H1 (cell line): ENCODE measurements around the gene TTBK2. TPM values are rescaled to one million over a fixed set of nuclear protein-coding genes. Genes with fewer than 3 reads are reported as not detected.
A peak's percentile ranks its signal among the peaks of the same experiment; 100 is the strongest.

Source experiments
- CTCF ChIA-PET: fragments of 300-600 bp; sonication (Branson Sonifier 250); formaldehyde crosslinking; loops from one replicate; lab custom pipeline; 2021; ENCODE audit not compliant: partially characterized antibody; lab: Charles Lee
- POLR2A ChIA-PET: fragments of 300-600 bp; sonication (Branson Sonifier 250); formaldehyde crosslinking; loops from one replicate; lab custom pipeline; 2021; ENCODE audit warnings: inconsistent platforms; ENCODE audit not compliant: partially characterized antibody; lab: Charles Lee
- DNase-seq, 2 experiments: peaks; one replicate each; pipeline versions ENCODE4 v3.0.0 to v3.0.0-alpha.2; 2010 to 2022; ENCODE audit warnings: low spot score in 2 of 2, low read depth in 1 of 2, mixed read lengths in 1 of 2
- FAIRE-seq: peaks from 2 replicates; lab custom pipeline; 2011; peaks lifted over from hg19 to GRCh38; lab: Jason Lieb, UNC
- H2AFZ ChIP-seq: 2 replicates; pipeline ENCODE4 v1.8.1; 2012; ENCODE audit warnings: low read length, inconsistent platforms
- H2AK5ac ChIP-seq: 2 replicates; pipeline ENCODE4 v1.6.1; 2013; ENCODE audit warnings: low read depth, low read length
- H2BK120ac ChIP-seq: replicated peaks from 2 replicates; pipeline ENCODE3; 2013; ENCODE audit warnings: low read depth, low read length, inconsistent platforms
- H2BK12ac ChIP-seq: 2 replicates; pipeline ENCODE4 v1.6.1; 2013; ENCODE audit warnings: low read depth, low read length
- H2BK15ac ChIP-seq: 2 replicates; pipeline ENCODE4 v1.6.1; 2013; ENCODE audit warnings: low read length
- H2BK20ac ChIP-seq: 2 replicates; pipeline ENCODE4 v1.6.1; 2013; ENCODE audit warnings: low read length
- H2BK5ac ChIP-seq: 2 replicates; pipeline ENCODE4 v1.6.1; 2013; ENCODE audit warnings: low read depth, low read length
- H3K14ac ChIP-seq: 2 replicates; pipeline ENCODE4 v1.6.1; 2013; ENCODE audit warnings: inconsistent platforms; ENCODE audit not compliant: insufficient read length
- H3K18ac ChIP-seq: 2 replicates; pipeline ENCODE4 v1.6.1; 2013; ENCODE audit warnings: low read length; ENCODE audit errors: extremely low read depth
- H3K23ac ChIP-seq: 2 replicates; pipeline ENCODE4 v1.6.1; 2013; ENCODE audit warnings: inconsistent platforms; ENCODE audit not compliant: insufficient read length
- H3K23me2 ChIP-seq: 2 replicates; pipeline ENCODE4 v1.6.1; 2013; ENCODE audit warnings: low read depth, low read length
- H3K27ac ChIP-seq: 2 replicates; pipeline ENCODE4 v1.6.1; 2011; ENCODE audit warnings: low read depth, low read length, inconsistent platforms
- H3K27me3 ChIP-seq, 4 experiments: replicated peaks in 1 of 4; 1 replicate in 1 of 4; 2 replicates in 3 of 4; pipeline versions ENCODE4 v1.6.1 to v1.8.1; 2011 to 2013; ENCODE audit warnings: low read length in 3 of 4, mild to moderate bottlenecking in 3 of 4, inconsistent platforms in 2 of 4, mixed read lengths in 2 of 4, moderate library complexity in 1 of 4; ENCODE audit not compliant: control insufficient read depth in 3 of 4, insufficient read depth in 3 of 4; ENCODE audit errors: extremely low read depth in 1 of 4
- H3K36me3 ChIP-seq, 4 experiments: 2 replicates each; pipeline versions ENCODE4 v1.6.1 to v1.8.1; 2011 to 2013; ENCODE audit warnings: mild to moderate bottlenecking in 4 of 4, low read length in 3 of 4, moderate library complexity in 2 of 4, control low read depth in 1 of 4, inconsistent platforms in 1 of 4; ENCODE audit not compliant: insufficient read depth in 4 of 4, control insufficient read depth in 2 of 4
- H3K4ac ChIP-seq: replicated peaks from 2 replicates; pipeline ENCODE3; 2013; ENCODE audit warnings: low read length, low read depth, mixed read lengths, inconsistent platforms; ENCODE audit not compliant: insufficient read length
- H3K4me1 ChIP-seq, 4 experiments: replicated peaks in 1 of 4; 1 replicate in 1 of 4; 2 replicates in 3 of 4; pipeline versions ENCODE4 v1.6.1 to v1.8.1; 2011 to 2013; ENCODE audit warnings: low read length in 3 of 4, inconsistent platforms in 2 of 4, mixed read lengths in 1 of 4; ENCODE audit not compliant: insufficient read depth in 4 of 4, control insufficient read depth in 3 of 4
- H3K4me2 ChIP-seq, 2 experiments: 2 replicates each; pipeline versions ENCODE4 v1.6.1 to v1.8.1; 2011 to 2013; ENCODE audit warnings: low read depth in 2 of 2, low read length in 2 of 2, control low read depth in 1 of 2, inconsistent platforms in 1 of 2, mild to moderate bottlenecking in 1 of 2; ENCODE audit not compliant: insufficient read depth in 1 of 2
- H3K4me3 ChIP-seq, 4 experiments: fragments of 200-600, 300-600 bp in 1 of 4; sonication (generic), shearing (Covaris generic), sonication (Bioruptor Twin) in 1 of 4; 2 replicates each; pipeline versions ENCODE4 v1.5.1 to v1.8.1; 2011 to 2016; ENCODE audit warnings: low read length in 4 of 4, low read depth in 3 of 4, control low read depth in 2 of 4, inconsistent platforms in 2 of 4, mild to moderate bottlenecking in 2 of 4, mixed read lengths in 1 of 4, moderate library complexity in 1 of 4; ENCODE audit not compliant: insufficient read depth in 2 of 4; ENCODE audit errors: extremely low read depth in 1 of 4
- H3K56ac ChIP-seq: replicated peaks from 2 replicates; pipeline ENCODE3; 2013; ENCODE audit warnings: low read depth, mild to moderate bottlenecking, mixed read lengths, low read length, inconsistent platforms; ENCODE audit not compliant: insufficient read length
- H3K79me1 ChIP-seq: 2 replicates; pipeline ENCODE4 v1.6.1; 2013; ENCODE audit warnings: low read depth, low read length, control low read depth
- H3K79me2 ChIP-seq, 2 experiments: 2 replicates each; pipeline versions ENCODE4 v1.6.1 to v1.8.1; 2012 to 2013; ENCODE audit warnings: low read length in 2 of 2, mild to moderate bottlenecking in 2 of 2, inconsistent platforms in 1 of 2; ENCODE audit not compliant: insufficient read depth in 2 of 2, control insufficient read depth in 1 of 2
- H3K9ac ChIP-seq, 4 experiments: replicated peaks in 1 of 4; 1 replicate in 1 of 4; 2 replicates in 3 of 4; pipeline versions ENCODE4 v1.6.1 to v1.8.1; 2011 to 2013; ENCODE audit warnings: low read depth in 3 of 4, low read length in 3 of 4, control low read depth in 2 of 4, mild to moderate bottlenecking in 2 of 4, moderate library complexity in 2 of 4, inconsistent platforms in 1 of 4; ENCODE audit errors: extremely low read depth in 1 of 4
- H3K9me3 ChIP-seq, 2 experiments: 2 replicates each; pipeline versions ENCODE4 v1.6.1 to v1.8.1; 2012 to 2013; ENCODE audit warnings: mild to moderate bottlenecking in 2 of 2, moderate library complexity in 2 of 2, control low read depth in 1 of 2, inconsistent platforms in 1 of 2, low read depth in 1 of 2, low read length in 1 of 2, mixed read lengths in 1 of 2; ENCODE audit not compliant: insufficient read depth in 2 of 2
- H4K20me1 ChIP-seq, 2 experiments: replicated peaks in 1 of 2; 2 replicates each; pipeline versions ENCODE3 to v1.8.1; 2011 to 2013; ENCODE audit warnings: inconsistent platforms in 2 of 2, low read length in 2 of 2, mild to moderate bottlenecking in 1 of 2; ENCODE audit not compliant: insufficient read depth in 2 of 2, control insufficient read depth in 1 of 2
- H4K5ac ChIP-seq: 2 replicates; pipeline ENCODE4 v1.6.1; 2013; ENCODE audit warnings: low read length, low read depth, mixed read lengths, inconsistent platforms; ENCODE audit not compliant: insufficient read length
- H4K8ac ChIP-seq: 2 replicates; pipeline ENCODE4 v1.8.0; 2013; ENCODE audit warnings: mild to moderate bottlenecking, moderate library complexity, low read length, inconsistent platforms; ENCODE audit not compliant: insufficient read depth; ENCODE audit errors: extremely low read depth
- H4K91ac ChIP-seq: replicated peaks from 2 replicates; pipeline ENCODE3; 2013; ENCODE audit warnings: low read length, mixed read lengths, inconsistent platforms; ENCODE audit not compliant: insufficient read length
- RAD21 ChIP-seq, 2 experiments: IDR thresholded peaks in 1 of 2; conservative IDR thresholded peaks in 1 of 2; 2 replicates each; pipeline ENCODE4 v1.6.1; 2011; ENCODE audit warnings: low read depth in 2 of 2, low read length in 2 of 2, improper control_type of control experiment in 1 of 2, inconsistent platforms in 1 of 2, mild to moderate bottlenecking in 1 of 2, moderate library complexity in 1 of 2
- RNF2 ChIP-seq: fragments of 200-900, 300-1000 bp; sonication (generic); IDR thresholded peaks from 2 replicates; pipeline ENCODE4 v1.7.1; 2016; ENCODE audit warnings: borderline replicate concordance, low read depth, mild to moderate bottlenecking, antibody characterized with exemption, low read length; ENCODE audit not compliant: poor library complexity, severe bottlenecking; ENCODE audit errors: missing control alignments
- SUZ12 ChIP-seq: fragments of 200-600 bp; sonication (generic); IDR thresholded peaks from 2 replicates; pipeline ENCODE4 v1.6.1; 2012; ENCODE audit warnings: mild to moderate bottlenecking, inconsistent platforms, low read length, moderate library complexity, mixed read lengths
- WGBS, 2 experiments: shearing (Covaris generic) in 1 of 2; methylation state at CpG; one replicate each; pipeline versions ENCODE4 v1.1.6 to v1.1.7; 2013 to 2015; ENCODE audit warnings: low lambda C conversion rate in 2 of 2, mixed read lengths in 2 of 2, inconsistent platforms in 1 of 2, low coverage in 1 of 2, missing lambda C conversion rate in 1 of 2; ENCODE audit not compliant: insufficient replicate concordance in 2 of 2, insufficient coverage in 1 of 2, insufficient read length in 1 of 2; ENCODE audit errors: extremely low coverage in 1 of 2, missing lambda C conversion rate in 1 of 2; 5-methylcytosine and 5-hydroxymethylcytosine counted together
- polyA plus RNA-seq, 7 experiments: library from polyadenylated mRNA; depleted of rRNA in 3 of 7; stranded (reverse) in 5 of 7; unstranded in 2 of 7; fragments of >200 nt in 5 of 7; fragments of 200-250 nt in 2 of 7; gene quantifications; 1 replicate in 5 of 7; 2 replicates in 1 of 7; 4 replicates in 1 of 7; pipeline versions ENCODE4 v1.2.1 to v1.2.3, GENCODE V29; 2011 to 2013; ENCODE audit warnings: missing spikeins in 2 of 7, mixed read lengths in 2 of 7
- total RNA-seq: library from RNA; stranded (reverse); fragmentation: NEBNext Ultra II Directional; extraction: Animal tissue kit (Norgen Biotek cat#: 25700); gene quantifications from 2 replicates; pipeline ENCODE4 v1.2.1, GENCODE V29; 2021

Gene TTBK2
- total and polyA plus RNA-seq, 2 of the 8 experiments (the other 6 are each of a cell fraction or from before 2014, with no cell fraction given): 2.7 to 18.2 TPM

- Histone ChIP-seq H3K4me3 (no peak overlapping the region), H3K14ac (no peak overlapping the region), H4K5ac (no peak overlapping the region), H3K79me2 (no peaks in the 10 kb centered on the region), H2BK12ac (no peak overlapping the region), H4K8ac (no peak overlapping the region), H3K27me3 (no peaks in the 10 kb centered on the region), H3K9me3 (no peaks in the 10 kb centered on the region), H3K4me2 (no peak overlapping the region), H2AFZ (no peak overlapping the region), H4K91ac (no peak overlapping the region), H3K36me3 (no peaks in the 10 kb centered on the region; a peak in 1 of 8 replicates), H3K27ac (no peak overlapping the region), H2AK5ac (no peak overlapping the region), H2BK5ac (no peak overlapping the region), H2BK15ac (no peak overlapping the region), H3K23ac (no peak overlapping the region), H3K56ac (no peak overlapping the region), H3K23me2 (no peaks in the 10 kb centered on the region), H3K18ac (no peak overlapping the region), H3K9ac (no peak overlapping the region), H3K4ac (no peak overlapping the region), H2BK20ac (no peak overlapping the region), H3K79me1 (no peaks in the 10 kb centered on the region), H2BK120ac (no peak overlapping the region), H4K20me1 (no peaks in the 10 kb centered on the region), H3K4me1 (no peaks in the 10 kb centered on the region)
- DNase-seq (no peak), FAIRE-seq (no peak)
- WGBS, 2 experiments: 83% methylated on average over 5 of the region's 5 CpGs; no CpG with 5 or more reads in 1 of the 2 experiments
- CTCF ChIA-PET: interaction anchor here (0.6 to 0.9 kb wide), 2 partner anchors 152 to 649 kb away, joined by 3 to 4 read pairs; no protein-coding TSS in a partner anchor
- TF ChIP-seq RAD21 (IDR thresholded peaks at IDR 0.05 in 1 of 2, conservative IDR thresholded peaks at IDR 0.05 in 1 of 2; ENCODE audit: low read depth in 2 of 2, low read length in 2 of 2) (peak in 1 of 2 experiments; percentile 35; a peak in 2 of 4 replicates), RNF2 (no peak), SUZ12 (no peak)
- POLR2A ChIA-PET: no interaction called here
These were observed 123.4 kb downstream of the TTBK2 start for GRCh38 chr15:42796955-42797782.
